ENCODE results near the gene NUP50.

NUP50 gene

GRCh38 chr22:45163451-45164269 is at the start of gene NUP50:
TSS of gene NUP50 (plus strand) at chr22:45163925. CDS start at chr22:45168178, 4,253 bp downstream.
- peak; percentile 95 to 96 for DNase-seq (ENCODE audit: low read depth in 2 of 2)

- no peak for DNase-seq (ENCODE audit: low read depth in 2 of 2)
Observed at GRCh38 chr22:45120440-45120839, 43.3 kb upstream of the NUP50 start.

- no peak for DNase-seq (ENCODE audit: low read depth in 2 of 2)
Observed at GRCh38 chr22:45120931-45121330, 42.8 kb upstream of the NUP50 start.

- no peak for DNase-seq (ENCODE audit: low read depth in 2 of 2)
Observed at GRCh38 chr22:45124176-45124847, 39.4 kb upstream of the NUP50 start.

- DNase-seq (ENCODE audit: low read depth in 2 of 2), result no peak
Observed at GRCh38 chr22:45125188-45125587, 38.5 kb upstream of the NUP50 start.

- no peak for DNase-seq (ENCODE audit: low read depth in 2 of 2)
Observed at GRCh38 chr22:45127866-45128265, 35.9 kb upstream of the NUP50 start.

- peak; percentile 8 to 31 for DNase-seq (ENCODE audit: low read depth in 2 of 2)
Observed at GRCh38 chr22:45129703-45130524, 33.8 kb upstream of the NUP50 start.

GRCh38 chr22:45130891-45131290 is 32.8 kb upstream of the NUP50 start:
- DNase-seq (ENCODE audit: low read depth in 2 of 2), result no peak

- DNase-seq (ENCODE audit: low read depth in 2 of 2), result no peak
Observed at GRCh38 chr22:45131749-45132148, 32.0 kb upstream of the NUP50 start.

GRCh38 chr22:45134313-45134712 is 29.4 kb upstream of the NUP50 start:
- no peak for DNase-seq (ENCODE audit: low read depth in 2 of 2)

- DNase-seq (ENCODE audit: low read depth in 2 of 2), result no peak
Observed at GRCh38 chr22:45136594-45136993, 27.1 kb upstream of the NUP50 start.

- DNase-seq (ENCODE audit: low read depth in 2 of 2), result no peak
Observed at GRCh38 chr22:45139693-45140092, 24.0 kb upstream of the NUP50 start.

- no peak for DNase-seq (ENCODE audit: low read depth in 2 of 2)
Observed at GRCh38 chr22:45142376-45142775, 21.3 kb upstream of the NUP50 start.

GRCh38 chr22:45144916-45145315 is 18.8 kb upstream of the NUP50 start:
- DNase-seq (ENCODE audit: low read depth in 2 of 2), result no peak

- no peak for DNase-seq (ENCODE audit: low read depth in 2 of 2)
Observed at GRCh38 chr22:45149671-45150070, 14.1 kb upstream of the NUP50 start.

GRCh38 chr22:45150139-45150538 is 13.6 kb upstream of the NUP50 start:
- DNase-seq (ENCODE audit: low read depth in 2 of 2), result no peak

- DNase-seq (ENCODE audit: low read depth in 2 of 2), result no peak
Observed at GRCh38 chr22:45151503-45151902, 12.2 kb upstream of the NUP50 start.

GRCh38 chr22:45154383-45154782 is 9.3 kb upstream of the NUP50 start:
- no peak for DNase-seq (ENCODE audit: low read depth in 2 of 2)

- no peak for DNase-seq (ENCODE audit: low read depth in 2 of 2)
Observed at GRCh38 chr22:45155050-45155840, 8.5 kb upstream of the NUP50 start.

- DNase-seq (ENCODE audit: low read depth in 2 of 2), result no peak
Observed at GRCh38 chr22:45157907-45158306, 5.8 kb upstream of the NUP50 start.

GRCh38 chr22:45159652-45160462 is 3.9 kb upstream of the NUP50 start:
- DNase-seq (ENCODE audit: low read depth in 2 of 2), result no peak

All from stimulated activated CD8-positive, alpha-beta memory T cell treated with anti-CD3 and anti-CD28 coated beads, Interleukin-2, amount 100 ng/mL, for 48 hours (primary cell).